ENCODE data around the gene CTSC.

DNA sequence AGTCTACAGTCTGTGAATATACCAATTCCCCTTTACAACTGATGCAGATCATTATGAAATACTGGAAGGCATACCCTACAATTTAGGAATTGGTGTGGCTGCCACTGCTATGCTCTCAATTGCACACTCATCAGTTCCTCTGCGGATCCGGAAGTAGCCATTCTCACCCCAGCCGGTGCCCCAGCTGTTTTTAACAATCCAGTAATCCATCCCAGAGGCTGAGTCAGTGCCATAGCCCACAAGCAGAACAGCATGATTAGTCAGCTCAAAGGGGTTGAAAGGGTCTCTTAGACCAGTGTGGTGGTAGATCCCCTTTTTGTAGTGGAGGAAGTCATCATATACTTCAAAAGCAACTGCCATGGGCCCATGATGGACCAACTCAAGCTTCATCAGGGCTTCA is 43.6 kb downstream of the CTSC start:
- TF ChIP-seq, protein P1, sequence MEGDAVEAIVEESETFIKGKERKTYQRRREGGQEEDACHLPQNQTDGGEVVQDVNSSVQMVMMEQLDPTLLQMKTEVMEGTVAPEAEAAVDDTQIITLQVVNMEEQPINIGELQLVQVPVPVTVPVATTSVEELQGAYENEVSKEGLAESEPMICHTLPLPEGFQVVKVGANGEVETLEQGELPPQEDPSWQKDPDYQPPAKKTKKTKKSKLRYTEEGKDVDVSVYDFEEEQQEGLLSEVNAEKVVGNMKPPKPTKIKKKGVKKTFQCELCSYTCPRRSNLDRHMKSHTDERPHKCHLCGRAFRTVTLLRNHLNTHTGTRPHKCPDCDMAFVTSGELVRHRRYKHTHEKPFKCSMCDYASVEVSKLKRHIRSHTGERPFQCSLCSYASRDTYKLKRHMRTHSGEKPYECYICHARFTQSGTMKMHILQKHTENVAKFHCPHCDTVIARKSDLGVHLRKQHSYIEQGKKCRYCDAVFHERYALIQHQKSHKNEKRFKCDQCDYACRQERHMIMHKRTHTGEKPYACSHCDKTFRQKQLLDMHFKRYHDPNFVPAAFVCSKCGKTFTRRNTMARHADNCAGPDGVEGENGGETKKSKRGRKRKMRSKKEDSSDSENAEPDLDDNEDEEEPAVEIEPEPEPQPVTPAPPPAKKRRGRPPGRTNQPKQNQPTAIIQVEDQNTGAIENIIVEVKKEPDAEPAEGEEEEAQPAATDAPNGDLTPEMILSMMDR (IDR thresholded peaks at IDR 0.05; ENCODE audit: low read depth, low read length): no peak
- TF ChIP-seq EZH2phosphoT487 (IDR thresholded peaks at IDR 0.05; ENCODE audit: low read depth): no peak

All from OCI-LY3 (cell line).